MM.1S (cell line): ENCODE data around the gene ITPR1.
A peak's percentile ranks its signal among the peaks of the same experiment; 100 is the strongest.

ENCODE experiments used
- DNase-seq: peaks from one replicate; pipeline ENCODE4 v3.0.0-alpha.2; 2015
- H2AFZ ChIP-seq: fragments of 300-600 bp; sonication (generic); 2 replicates; pipeline ENCODE4 v1.6.0; 2016; ENCODE audit warnings: antibody characterized with exemption, low read length
- H3F3A ChIP-seq: fragments of 300-600 bp; sonication (generic); 2 replicates; pipeline ENCODE4 v1.6.1; 2016; ENCODE audit warnings: mild to moderate bottlenecking, antibody characterized with exemption, low read length, moderate library complexity, mixed read lengths; ENCODE audit not compliant: insufficient read depth
- H3K27ac ChIP-seq: fragments of 300-600 bp; sonication (generic); 2 replicates; pipeline ENCODE4 v1.5.1; 2016; ENCODE audit warnings: mild to moderate bottlenecking, low read length
- H3K27me3 ChIP-seq: fragments of 300-600 bp; sonication (generic); replicated peaks from 2 replicates; pipeline ENCODE4 v1.6.0; 2016; ENCODE audit warnings: low read length; ENCODE audit not compliant: insufficient read depth
- H3K36me3 ChIP-seq: fragments of 300-600 bp; sonication (generic); replicated peaks from 2 replicates; pipeline ENCODE4 v1.6.1; 2016; ENCODE audit warnings: mild to moderate bottlenecking, low read length, mixed read lengths; ENCODE audit not compliant: insufficient read depth
- H3K4me1 ChIP-seq: fragments of 300-600 bp; sonication (generic); 2 replicates; pipeline ENCODE4 v1.6.1; 2016; ENCODE audit warnings: low read length, mixed read lengths
- H3K4me2 ChIP-seq: fragments of 300-600 bp; sonication (generic); 2 replicates; pipeline ENCODE4 v1.6.0; 2016; ENCODE audit warnings: low read depth, low read length
- H3K4me3 ChIP-seq: fragments of 300-600 bp; sonication (generic); 2 replicates; pipeline ENCODE4 v1.5.1; 2016; ENCODE audit warnings: low read length, mixed read lengths
- H3K79me2 ChIP-seq: fragments of 300-600 bp; sonication (generic); 2 replicates; pipeline ENCODE4 v1.6.1; 2016; ENCODE audit warnings: mixed run types, low read length, mixed read lengths
- H3K9ac ChIP-seq: fragments of 300-600 bp; sonication (generic); 2 replicates; pipeline ENCODE4 v1.6.1; 2016; ENCODE audit warnings: low read length, mixed read lengths
- H3K9me2 ChIP-seq: fragments of 300-600 bp; sonication (generic); replicated peaks from 2 replicates; pipeline ENCODE4 v1.6.1; 2016; ENCODE audit warnings: mild to moderate bottlenecking, low read length, mixed read lengths; ENCODE audit not compliant: insufficient read depth
- H3K9me3 ChIP-seq: fragments of 300-600 bp; sonication (generic); replicated peaks from 2 replicates; pipeline ENCODE4 v1.6.1; 2016; ENCODE audit warnings: mild to moderate bottlenecking, low read length, mixed read lengths; ENCODE audit not compliant: insufficient read depth
- H4K20me1 ChIP-seq: fragments of 300-600 bp; sonication (generic); 2 replicates; pipeline ENCODE4 v1.6.1; 2016; ENCODE audit warnings: mild to moderate bottlenecking, low read length, moderate library complexity, mixed read lengths; ENCODE audit not compliant: insufficient read depth
- CTCF ChIP-seq: fragments of 300-600 bp; sonication (generic); IDR thresholded peaks from 2 replicates; pipeline ENCODE4 v1.5.1; 2016; ENCODE audit warnings: antibody characterized with exemption, low read length, mixed read lengths
- EZH2 ChIP-seq: fragments of 300-600 bp; sonication (generic); optimal IDR thresholded peaks from 2 replicates; pipeline ENCODE3; 2017; ENCODE audit warnings: low read depth, mild to moderate bottlenecking, antibody characterized with exemption, low read length, mixed read lengths
- EZH2phosphoT487 ChIP-seq: fragments of 300-600 bp; sonication (generic); IDR thresholded peaks from 2 replicates; pipeline ENCODE4 v1.6.1; 2018; ENCODE audit warnings: antibody characterized with exemption, low read length

Gene ITPR1

GRCh38 chr3:4828279-4829030 lies 335.3 kb downstream of the ITPR1 start:
- no peaks in the 10 kb centered on the region for H3K9me2 ChIP-seq
- no peaks in the 10 kb centered on the region for H3K27me3 ChIP-seq
- TF ChIP-seq EZH2phosphoT487 (no peak), CTCF (no peak)
- H3K4me2 ChIP-seq = no peak overlapping the region
- H4K20me1 ChIP-seq = no peaks in the 10 kb centered on the region
- H3K4me1 ChIP-seq = peaks cover 18% of the 10 kb centered on the region
- no peak overlapping the region for H2AFZ ChIP-seq
- H3K27ac ChIP-seq = no peak overlapping the region
- no peaks in the 10 kb centered on the region for H3K79me2 ChIP-seq
- H3K4me3 ChIP-seq = no peak overlapping the region
- no peaks in the 10 kb centered on the region for H3K36me3 ChIP-seq
- H3K9ac ChIP-seq = no peak overlapping the region
- no peak for DNase-seq
- peaks cover 13% of the 10 kb centered on the region for H3F3A ChIP-seq
- H3K9me3 ChIP-seq = no peaks in the 10 kb centered on the region

- Histone ChIP-seq H3K4me2 (no peak overlapping the region), H3K36me3 (no peaks in the 10 kb centered on the region), H3K79me2 (no peaks in the 10 kb centered on the region), H3F3A (peaks cover 13% of the 10 kb centered on the region), H3K27ac (no peak overlapping the region), H3K9me3 (no peaks in the 10 kb centered on the region), H3K9ac (no peak overlapping the region), H3K4me1 (peaks cover 18% of the 10 kb centered on the region), H3K4me3 (no peak overlapping the region), H4K20me1 (no peaks in the 10 kb centered on the region), H3K27me3 (no peaks in the 10 kb centered on the region), H2AFZ (no peak overlapping the region), H3K9me2 (no peaks in the 10 kb centered on the region)
- no peak for TF ChIP-seq EZH2
- TF ChIP-seq CTCF = no peak
- no peak for TF ChIP-seq EZH2phosphoT487
- no peak for DNase-seq
Measured at GRCh38 chr3:4829031-4829394, 335.9 kb downstream of the ITPR1 start.

- Histone ChIP-seq H4K20me1 (no peaks in the 10 kb centered on the region), H3K9me3 (no peaks in the 10 kb centered on the region), H3K27me3 (no peaks in the 10 kb centered on the region), H3K79me2 (no peaks in the 10 kb centered on the region), H3K36me3 (no peaks in the 10 kb centered on the region), H3K27ac (peak overlapping the region; percentile 68), H3K9me2 (no peaks in the 10 kb centered on the region), H3K9ac (peak overlapping the region; percentile 18; the same call in 1 of the 2 replicates), H3K4me1 (peaks cover 18% of the 10 kb centered on the region), H3K4me3 (peak overlapping the region; percentile 8), H2AFZ (peak overlapping the region; percentile 49; the same call in 1 of the 2 replicates), H3K4me2 (peak overlapping the region; percentile 44), H3F3A (peaks cover 13% of the 10 kb centered on the region)
- DNase-seq = no peak
- TF ChIP-seq EZH2 (no peak), CTCF (no peak), EZH2phosphoT487 (no peak)
Measured at GRCh38 chr3:4830586-4830914, 337.4 kb downstream of the ITPR1 start.
